HEK293 (cell line): ENCODE results near the gene EPAS1.

ENCODE experiments used
- GLI4 ChIP-seq: fragments of 450-650 bp; formaldehyde crosslinking; IDR thresholded peaks from 2 replicates; pipeline ENCODE4 v1.5.1; 2016; ENCODE audit warnings: missing biosample characterization, missing genetic modification characterization
- ZBTB1 ChIP-seq: fragments of 450-650 bp; formaldehyde crosslinking; IDR thresholded peaks from 2 replicates; pipeline ENCODE4 v1.5.1; 2016; ENCODE audit warnings: missing biosample characterization, missing genetic modification characterization
- ZNF324 ChIP-seq: fragments of 450-650 bp; formaldehyde crosslinking; IDR thresholded peaks from 2 replicates; pipeline ENCODE4 v1.5.1; 2016; ENCODE audit warnings: missing biosample characterization, missing genetic modification characterization
- ZNF776 ChIP-seq: fragments of 450-650 bp; formaldehyde crosslinking; IDR thresholded peaks from 2 replicates; pipeline ENCODE4 v1.5.0; 2017; ENCODE audit warnings: missing biosample characterization, missing genetic modification characterization, borderline replicate concordance
- ZSCAN23 ChIP-seq: fragments of 450-650 bp; formaldehyde crosslinking; IDR thresholded peaks from 2 replicates; pipeline ENCODE4 v1.5.1; 2016; ENCODE audit warnings: missing biosample characterization, missing genetic modification characterization
- TF ChIP-seq, protein P1 (sequence below): fragments of 450-650 bp; formaldehyde crosslinking; IDR thresholded peaks from 2 replicates; pipeline ENCODE4 v1.5.1; 2016; ENCODE audit warnings: missing biosample characterization, missing genetic modification characterization
- TF ChIP-seq, protein P2 (sequence below): fragments of 450-650 bp; formaldehyde crosslinking; IDR thresholded peaks from 2 replicates; pipeline ENCODE4 v1.5.1; 2016; ENCODE audit warnings: missing biosample characterization, missing genetic modification characterization
- TF ChIP-seq, protein P3 (sequence below): fragments of 450-650 bp; formaldehyde crosslinking; IDR thresholded peaks from 2 replicates; pipeline ENCODE4 v1.5.1; 2016; ENCODE audit warnings: missing biosample characterization, missing genetic modification characterization, low read depth
- TF ChIP-seq, protein P4 (sequence below): fragments of 450-650 bp; formaldehyde crosslinking; IDR thresholded peaks from 2 replicates; pipeline ENCODE4 v1.5.1; 2016; ENCODE audit warnings: missing biosample characterization, missing genetic modification characterization

DNA sequence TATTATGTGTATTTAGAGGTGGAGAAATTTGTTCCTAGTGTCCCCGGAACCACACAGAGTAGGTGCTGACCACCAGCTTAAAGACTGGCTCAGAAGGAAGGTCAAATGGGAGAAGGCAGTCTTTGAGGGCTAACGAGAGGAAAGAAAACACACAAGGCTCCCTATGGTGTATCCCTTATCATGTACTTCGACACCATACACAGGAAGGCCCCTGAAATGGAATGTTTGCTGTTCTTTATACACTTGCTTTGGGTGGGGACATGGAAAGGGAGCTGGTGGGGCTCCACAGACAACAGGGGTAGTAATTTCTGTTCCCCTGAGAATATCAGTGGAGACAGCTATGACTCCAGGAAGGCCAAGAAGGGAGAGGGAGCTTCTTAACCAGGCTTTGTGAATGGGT lies 6.0 kb downstream of the EPAS1 start:
- no peak for TF ChIP-seq ZNF776
- no peak for TF ChIP-seq GLI4 (tag by site-specific recombination)
- TF ChIP-seq ZNF324 (tag by site-specific recombination) = no peak
- TF ChIP-seq, protein P1, sequence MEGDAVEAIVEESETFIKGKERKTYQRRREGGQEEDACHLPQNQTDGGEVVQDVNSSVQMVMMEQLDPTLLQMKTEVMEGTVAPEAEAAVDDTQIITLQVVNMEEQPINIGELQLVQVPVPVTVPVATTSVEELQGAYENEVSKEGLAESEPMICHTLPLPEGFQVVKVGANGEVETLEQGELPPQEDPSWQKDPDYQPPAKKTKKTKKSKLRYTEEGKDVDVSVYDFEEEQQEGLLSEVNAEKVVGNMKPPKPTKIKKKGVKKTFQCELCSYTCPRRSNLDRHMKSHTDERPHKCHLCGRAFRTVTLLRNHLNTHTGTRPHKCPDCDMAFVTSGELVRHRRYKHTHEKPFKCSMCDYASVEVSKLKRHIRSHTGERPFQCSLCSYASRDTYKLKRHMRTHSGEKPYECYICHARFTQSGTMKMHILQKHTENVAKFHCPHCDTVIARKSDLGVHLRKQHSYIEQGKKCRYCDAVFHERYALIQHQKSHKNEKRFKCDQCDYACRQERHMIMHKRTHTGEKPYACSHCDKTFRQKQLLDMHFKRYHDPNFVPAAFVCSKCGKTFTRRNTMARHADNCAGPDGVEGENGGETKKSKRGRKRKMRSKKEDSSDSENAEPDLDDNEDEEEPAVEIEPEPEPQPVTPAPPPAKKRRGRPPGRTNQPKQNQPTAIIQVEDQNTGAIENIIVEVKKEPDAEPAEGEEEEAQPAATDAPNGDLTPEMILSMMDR (tag by site-specific recombination) = no peak
- TF ChIP-seq, protein P2, sequence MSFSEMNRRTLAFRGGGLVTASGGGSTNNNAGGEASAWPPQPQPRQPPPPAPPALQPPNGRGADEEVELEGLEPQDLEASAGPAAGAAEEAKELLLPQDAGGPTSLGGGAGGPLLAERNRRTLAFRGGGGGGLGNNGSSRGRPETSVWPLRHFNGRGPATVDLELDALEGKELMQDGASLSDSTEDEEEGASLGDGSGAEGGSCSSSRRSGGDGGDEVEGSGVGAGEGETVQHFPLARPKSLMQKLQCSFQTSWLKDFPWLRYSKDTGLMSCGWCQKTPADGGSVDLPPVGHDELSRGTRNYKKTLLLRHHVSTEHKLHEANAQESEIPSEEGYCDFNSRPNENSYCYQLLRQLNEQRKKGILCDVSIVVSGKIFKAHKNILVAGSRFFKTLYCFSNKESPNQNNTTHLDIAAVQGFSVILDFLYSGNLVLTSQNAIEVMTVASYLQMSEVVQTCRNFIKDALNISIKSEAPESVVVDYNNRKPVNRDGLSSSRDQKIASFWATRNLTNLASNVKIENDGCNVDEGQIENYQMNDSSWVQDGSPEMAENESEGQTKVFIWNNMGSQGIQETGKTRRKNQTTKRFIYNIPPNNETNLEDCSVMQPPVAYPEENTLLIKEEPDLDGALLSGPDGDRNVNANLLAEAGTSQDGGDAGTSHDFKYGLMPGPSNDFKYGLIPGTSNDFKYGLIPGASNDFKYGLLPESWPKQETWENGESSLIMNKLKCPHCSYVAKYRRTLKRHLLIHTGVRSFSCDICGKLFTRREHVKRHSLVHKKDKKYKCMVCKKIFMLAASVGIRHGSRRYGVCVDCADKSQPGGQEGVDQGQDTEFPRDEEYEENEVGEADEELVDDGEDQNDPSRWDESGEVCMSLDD (tag by site-specific recombination) = no peak
- no peak for TF ChIP-seq ZBTB1 (tag by site-specific recombination)
- TF ChIP-seq ZSCAN23 = no peak
- TF ChIP-seq, protein P3, sequence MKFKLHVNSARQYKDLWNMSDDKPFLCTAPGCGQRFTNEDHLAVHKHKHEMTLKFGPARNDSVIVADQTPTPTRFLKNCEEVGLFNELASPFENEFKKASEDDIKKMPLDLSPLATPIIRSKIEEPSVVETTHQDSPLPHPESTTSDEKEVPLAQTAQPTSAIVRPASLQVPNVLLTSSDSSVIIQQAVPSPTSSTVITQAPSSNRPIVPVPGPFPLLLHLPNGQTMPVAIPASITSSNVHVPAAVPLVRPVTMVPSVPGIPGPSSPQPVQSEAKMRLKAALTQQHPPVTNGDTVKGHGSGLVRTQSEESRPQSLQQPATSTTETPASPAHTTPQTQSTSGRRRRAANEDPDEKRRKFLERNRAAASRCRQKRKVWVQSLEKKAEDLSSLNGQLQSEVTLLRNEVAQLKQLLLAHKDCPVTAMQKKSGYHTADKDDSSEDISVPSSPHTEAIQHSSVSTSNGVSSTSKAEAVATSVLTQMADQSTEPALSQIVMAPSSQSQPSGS (tag by site-specific recombination) = no peak
- TF ChIP-seq, protein P4, sequence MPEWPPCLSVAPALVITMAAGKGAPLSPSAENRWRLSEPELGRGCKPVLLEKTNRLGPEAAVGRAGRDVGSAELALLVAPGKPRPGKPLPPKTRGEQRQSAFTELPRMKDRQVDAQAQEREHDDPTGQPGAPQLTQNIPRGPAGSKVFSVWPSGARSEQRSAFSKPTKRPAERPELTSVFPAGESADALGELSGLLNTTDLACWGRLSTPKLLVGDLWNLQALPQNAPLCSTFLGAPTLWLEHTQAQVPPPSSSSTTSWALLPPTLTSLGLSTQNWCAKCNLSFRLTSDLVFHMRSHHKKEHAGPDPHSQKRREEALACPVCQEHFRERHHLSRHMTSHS (tag by site-specific recombination) = no peak
